BLaER1 (cell line): ENCODE results near the gene ECE1.
"Not testable (repeated sequence)": the region's sequence is repeated elsewhere in the genome, so short reads cannot be mapped to it uniquely, and the experiment has no call there.

ENCODE experiments used
- H3K27ac ChIP-seq: shearing (Covaris generic); formaldehyde crosslinking; 2 replicates; pipeline ENCODE4 v1.8.1; 2022
- H3K27me3 ChIP-seq: shearing (Covaris generic); formaldehyde crosslinking; 2 replicates; pipeline ENCODE4 v1.8.1; 2022
- H3K36me3 ChIP-seq: shearing (Covaris generic); formaldehyde crosslinking; 2 replicates; pipeline ENCODE4 v1.8.1; 2022
- H3K4me1 ChIP-seq: shearing (Covaris generic); formaldehyde crosslinking; 2 replicates; pipeline ENCODE4 v1.8.1; 2022
- H3K4me2 ChIP-seq: shearing (Covaris generic); formaldehyde crosslinking; 2 replicates; pipeline ENCODE4 v1.8.1; 2022
- H3K4me3 ChIP-seq: shearing (Covaris generic); formaldehyde crosslinking; 2 replicates; pipeline ENCODE4 v1.8.1; 2022
- H3K9ac ChIP-seq: shearing (Covaris generic); formaldehyde crosslinking; 2 replicates; pipeline ENCODE4 v1.8.1; 2022
- H3K9me3 ChIP-seq: shearing (Covaris generic); formaldehyde crosslinking; 2 replicates; pipeline ENCODE4 v1.8.1; 2022
- H4K20me1 ChIP-seq: shearing (Covaris generic); formaldehyde crosslinking; 2 replicates; pipeline ENCODE4 v1.8.1; 2022
- Cebpa-rat ChIP-seq: shearing (Covaris generic); IDR thresholded peaks from 2 replicates; pipeline ENCODE4 v1.8.1; 2022

Gene ECE1

DNA sequence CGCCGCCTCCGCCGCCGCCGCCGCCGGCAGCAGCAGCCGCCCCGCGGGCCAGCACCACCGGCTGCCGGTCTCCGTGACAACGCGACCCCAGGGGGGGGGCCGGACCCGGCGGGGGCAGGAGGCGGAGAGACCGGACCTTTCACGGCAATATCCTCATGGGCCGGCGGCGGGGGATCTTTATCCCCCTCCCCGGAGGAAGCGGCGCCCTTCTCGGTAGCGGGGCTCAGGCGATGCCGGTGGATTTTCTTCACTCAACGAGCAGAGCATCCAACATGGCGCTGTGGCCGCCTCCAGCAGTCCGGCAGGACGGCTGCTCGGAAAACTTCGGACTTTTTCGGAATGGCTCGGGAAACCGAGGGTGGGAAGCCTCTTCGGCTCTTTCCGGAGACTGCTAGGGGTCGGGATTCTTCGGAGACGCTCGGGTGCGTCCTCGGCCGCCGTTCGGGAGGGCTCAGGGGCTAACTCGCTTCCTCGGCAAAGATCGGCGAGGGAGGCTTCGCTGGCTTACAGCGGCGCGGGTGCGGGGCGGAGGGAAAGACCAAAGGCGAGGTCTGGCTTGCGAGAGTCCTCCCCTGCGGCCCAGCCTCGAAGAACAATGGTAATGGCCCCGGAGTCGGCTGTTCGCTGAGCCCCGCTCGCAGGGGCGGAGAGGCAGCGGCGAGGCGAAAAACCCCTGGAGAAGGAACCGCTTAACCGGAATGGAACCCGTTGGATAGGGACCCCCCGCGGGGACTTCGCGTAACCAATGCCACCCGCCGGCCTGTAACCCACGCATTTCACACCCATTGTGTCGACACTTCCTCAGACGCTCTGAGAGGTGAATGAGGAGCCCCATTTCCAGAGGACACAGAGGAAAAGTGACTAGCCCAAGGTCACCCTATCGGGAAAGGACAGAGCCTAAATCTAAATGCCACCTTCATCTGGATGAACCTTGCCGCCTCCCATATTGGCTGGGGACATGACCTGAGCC, 113.4 kb downstream of the ECE1 start, which contains the start of gene EIF4G3:
EIF4G3 (minus strand) TSS at position 312 of the 970 bp plus-strand sequence. CDS start 174,155 bp downstream, outside the sequence.
- peak within 1 kb of the TSS; percentile 93 for H3K27ac ChIP-seq

DNA sequence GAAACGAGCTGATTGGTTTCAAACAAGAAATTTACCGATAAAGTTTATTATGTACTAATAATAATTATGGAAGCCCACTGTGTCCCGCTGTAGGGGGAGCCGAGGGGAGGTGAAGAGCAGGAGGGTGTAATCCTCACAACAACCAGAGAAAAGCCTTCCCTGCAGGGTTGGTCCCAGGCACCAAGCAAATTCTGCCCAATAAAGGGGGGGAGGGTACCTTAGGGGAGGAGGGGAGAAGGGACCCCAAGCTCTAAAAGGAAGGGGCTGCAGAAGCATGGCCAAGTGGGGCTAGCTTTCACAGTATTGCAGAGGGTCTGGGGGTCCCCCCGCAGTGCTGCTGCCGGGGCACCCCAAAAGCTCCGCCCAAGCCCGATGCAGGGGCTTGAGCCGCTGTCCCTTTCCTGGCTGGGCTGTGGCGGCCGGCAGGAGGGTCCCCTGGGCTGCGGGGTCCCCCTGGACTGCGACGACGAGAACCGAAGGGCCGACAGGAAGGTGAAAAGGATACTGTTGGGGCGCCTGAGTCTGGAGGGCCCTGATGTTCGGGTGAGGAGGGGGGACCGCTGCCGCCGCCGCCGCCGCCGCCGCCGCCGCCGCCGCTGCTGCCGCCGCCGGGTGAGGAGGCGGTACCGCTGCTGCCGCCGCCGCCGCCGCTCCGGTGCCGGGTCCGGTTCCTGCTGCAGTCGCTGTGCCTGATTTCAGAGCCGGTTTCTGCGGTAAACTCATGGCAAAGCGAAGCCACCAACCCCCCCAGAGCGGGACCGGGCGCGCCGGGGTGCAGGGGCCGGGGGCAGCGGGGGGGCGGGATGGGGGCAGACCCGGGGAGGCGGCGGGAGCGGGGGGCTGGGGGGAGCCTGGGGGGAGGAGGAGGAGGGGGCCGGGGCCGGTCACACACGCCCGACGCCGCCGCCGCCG, 114.3 kb downstream of the ECE1 start:
- Histone ChIP-seq H3K27me3 (no peaks in the 10 kb centered on the region), H3K9ac (peak overlapping the region; percentile 94), H4K20me1 (peaks cover 51% of the 10 kb centered on the region), H3K4me2 (peak overlapping the region; percentile 93), H3K9me3 (no peaks in the 10 kb centered on the region), H3K4me1 (peaks cover 35% of the 10 kb centered on the region), H3K27ac (peak overlapping the region; percentile 93), H3K36me3 (peaks cover 17% of the 10 kb centered on the region), H3K4me3 (peak overlapping the region; percentile 94)
- no peak for TF ChIP-seq Cebpa-rat

More for the DNA sequence above, 113.4 kb downstream of the ECE1 start, which contains the start of gene EIF4G3:
- H3K4me2 ChIP-seq, result peak within 1 kb of the TSS; percentile 93
- H3K27me3 ChIP-seq, result no peaks in the 10 kb centered on the region
- TF ChIP-seq Cebpa-rat, result no peak
- peak within 1 kb of the TSS; percentile 94 for H3K4me3 ChIP-seq
- peaks cover 16% of the 10 kb centered on the region for H3K36me3 ChIP-seq
- peaks cover 35% of the 10 kb centered on the region for H3K4me1 ChIP-seq
- no peaks in the 10 kb centered on the region for H3K9me3 ChIP-seq
- H4K20me1 ChIP-seq, result peaks cover 42% of the 10 kb centered on the region
- H3K9ac ChIP-seq, result peak within 1 kb of the TSS; percentile 94

DNA sequence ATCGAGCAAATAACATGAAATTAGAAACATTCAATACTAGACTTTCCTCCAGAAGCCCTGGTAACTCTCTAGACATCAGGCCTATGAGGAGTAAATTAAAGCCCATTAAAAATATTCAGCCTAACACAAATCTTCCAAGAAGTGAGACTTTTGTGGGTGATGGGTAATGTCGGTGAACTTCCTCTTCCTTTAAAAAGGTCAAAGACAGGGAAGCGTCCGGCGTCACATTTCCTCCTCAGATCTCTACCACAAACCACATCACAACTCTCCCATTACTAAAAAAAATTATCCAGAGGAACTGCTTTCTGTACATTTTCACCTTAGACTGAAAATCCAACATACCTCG, 115.0 kb downstream of the ECE1 start:
- H3K9me3 ChIP-seq, result no peaks in the 10 kb centered on the region
- peaks cover 24% of the 10 kb centered on the region for H3K36me3 ChIP-seq
- peaks cover 58% of the 10 kb centered on the region for H4K20me1 ChIP-seq
- peak overlapping the region; percentile 93; the same call in 1 of the 2 replicates for H3K27ac ChIP-seq
- peak overlapping the region; percentile 94 for H3K4me3 ChIP-seq
- H3K9ac ChIP-seq, result peak overlapping the region; percentile 94
- H3K4me1 ChIP-seq, result peaks cover 35% of the 10 kb centered on the region
- H3K27me3 ChIP-seq, result no peaks in the 10 kb centered on the region
- H3K4me2 ChIP-seq, result peak overlapping the region; percentile 93
- no peak for TF ChIP-seq Cebpa-rat

DNA sequence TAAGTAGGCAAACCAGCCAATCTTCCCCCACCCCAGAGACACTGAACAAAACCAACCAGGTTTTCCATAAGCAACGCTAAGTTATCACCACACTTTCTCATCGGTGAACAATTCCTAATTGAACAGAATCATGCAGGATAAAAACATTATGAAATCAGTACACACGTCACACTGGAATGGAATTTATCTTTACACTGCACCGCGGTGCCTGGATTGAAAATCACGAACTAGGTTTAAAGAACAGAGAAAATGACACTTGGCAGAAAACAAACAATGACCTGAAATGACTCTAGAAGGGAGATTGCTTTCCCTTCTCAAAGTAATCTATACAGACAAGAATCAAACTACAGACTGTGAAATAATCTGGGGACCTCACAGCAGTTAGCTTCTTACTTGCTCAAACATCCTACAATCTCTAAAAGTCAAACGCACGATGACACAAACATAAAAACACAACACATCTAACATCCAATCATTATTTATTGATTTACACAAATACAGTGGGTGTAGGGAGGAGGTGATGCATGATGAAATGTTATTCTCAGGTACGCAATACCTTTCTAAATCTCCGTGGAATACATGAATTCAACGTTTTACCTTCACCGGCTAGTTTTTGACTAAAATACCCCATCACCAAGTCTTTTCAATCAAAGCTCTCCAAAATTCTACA, 115.5 kb downstream of the ECE1 start:
- peak overlapping the region; percentile 93 for H3K4me2 ChIP-seq
- H3K4me3 ChIP-seq, result peak overlapping the region; percentile 94
- TF ChIP-seq Cebpa-rat, result no peak
- peak overlapping the region; percentile 93; the same call in 1 of the 2 replicates for H3K27ac ChIP-seq
- H3K36me3 ChIP-seq, result peaks cover 29% of the 10 kb centered on the region
- peaks cover 35% of the 10 kb centered on the region for H3K4me1 ChIP-seq
- H4K20me1 ChIP-seq, result peaks cover 63% of the 10 kb centered on the region
- peak overlapping the region; percentile 94 for H3K9ac ChIP-seq
- no peaks in the 10 kb centered on the region for H3K9me3 ChIP-seq
- H3K27me3 ChIP-seq, result no peaks in the 10 kb centered on the region

DNA sequence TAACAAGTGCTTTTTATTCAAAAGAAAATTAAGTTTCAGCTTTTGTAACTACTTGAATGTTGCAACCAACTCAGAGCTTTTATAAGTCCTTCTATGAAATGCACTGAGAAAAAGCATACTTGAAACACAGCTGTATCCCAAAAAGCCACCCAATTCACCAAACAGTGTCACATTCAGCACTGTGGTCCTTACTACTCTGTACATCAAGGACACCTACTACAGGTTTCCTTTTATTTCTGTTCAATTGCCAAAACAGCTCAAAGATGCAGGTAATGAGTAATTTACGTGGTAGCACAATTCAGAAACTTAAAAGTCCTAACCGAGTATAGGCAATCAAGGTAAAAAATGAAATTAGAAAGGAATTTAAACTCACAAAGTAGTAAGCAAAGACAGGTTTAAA, 116.0 kb downstream of the ECE1 start:
- Histone ChIP-seq H3K4me1 (peaks cover 35% of the 10 kb centered on the region), H3K27ac (no peak overlapping the region; the same call in 1 of the 2 replicates), H3K9me3 (no peaks in the 10 kb centered on the region), H3K4me3 (peak overlapping the region; percentile 94; the same call in 1 of the 2 replicates), H3K27me3 (no peaks in the 10 kb centered on the region), H3K9ac (peak overlapping the region; percentile 94; the same call in 1 of the 2 replicates), H3K36me3 (peaks cover 34% of the 10 kb centered on the region), H4K20me1 (peaks cover 68% of the 10 kb centered on the region), H3K4me2 (peak overlapping the region; percentile 93)
- TF ChIP-seq Cebpa-rat, result no peak

DNA sequence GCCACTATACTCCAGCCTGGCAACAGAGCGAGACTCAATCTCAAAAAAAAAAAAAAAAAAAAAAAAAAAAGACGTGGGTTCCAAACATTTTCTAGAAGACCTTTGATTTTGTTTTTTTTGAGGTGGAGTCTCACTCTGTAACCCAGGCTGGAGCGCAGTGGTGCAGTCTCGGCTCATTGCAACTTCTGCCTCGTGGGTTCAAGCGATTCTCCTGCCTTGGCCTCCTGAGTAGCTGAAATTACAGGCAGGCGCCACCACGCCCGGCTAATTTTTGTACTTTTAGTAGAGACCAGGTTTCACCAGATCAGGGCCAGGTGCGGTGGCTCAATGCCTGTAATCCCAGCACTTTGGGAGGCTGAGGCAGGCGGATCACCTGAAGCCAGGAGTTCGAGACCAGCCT, 117.2 kb downstream of the ECE1 start:
- not testable (repeated sequence) for H3K4me3 ChIP-seq, H3K9me3 ChIP-seq, H3K4me2 ChIP-seq, H3K9ac ChIP-seq, H3K27ac ChIP-seq, H3K27me3 ChIP-seq
- Histone ChIP-seq H4K20me1 (peaks cover 80% of the 10 kb centered on the region), H3K4me1 (peaks cover 35% of the 10 kb centered on the region), H3K36me3 (peaks cover 46% of the 10 kb centered on the region)

DNA sequence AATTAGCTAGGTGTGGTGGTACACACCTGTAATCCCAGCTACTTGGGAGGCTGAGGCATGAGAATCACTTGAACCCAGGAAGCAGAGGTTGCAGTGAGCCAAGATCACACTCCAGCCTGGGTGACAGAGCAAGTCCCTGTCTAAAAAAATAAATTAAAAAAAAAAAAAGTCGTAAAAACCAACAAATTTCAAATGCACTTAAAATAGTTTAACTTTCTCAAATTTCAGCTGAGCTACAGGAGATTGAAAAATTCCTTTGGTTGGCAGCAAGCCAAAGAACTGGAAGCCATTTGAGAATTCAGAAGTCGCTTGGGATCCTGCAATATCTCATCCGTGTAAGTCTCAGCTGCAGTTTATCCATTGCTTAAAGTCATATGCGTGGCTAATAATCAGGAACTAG, 119.4 kb downstream of the ECE1 start:
- H3K9ac ChIP-seq, H3K27ac ChIP-seq, H3K9me3 ChIP-seq, H3K27me3 ChIP-seq, H3K4me2 ChIP-seq, H3K4me3 ChIP-seq: not testable (repeated sequence)
- Histone ChIP-seq H4K20me1 (peaks cover 98% of the 10 kb centered on the region), H3K4me1 (peaks cover 31% of the 10 kb centered on the region), H3K36me3 (peaks cover 68% of the 10 kb centered on the region)

DNA sequence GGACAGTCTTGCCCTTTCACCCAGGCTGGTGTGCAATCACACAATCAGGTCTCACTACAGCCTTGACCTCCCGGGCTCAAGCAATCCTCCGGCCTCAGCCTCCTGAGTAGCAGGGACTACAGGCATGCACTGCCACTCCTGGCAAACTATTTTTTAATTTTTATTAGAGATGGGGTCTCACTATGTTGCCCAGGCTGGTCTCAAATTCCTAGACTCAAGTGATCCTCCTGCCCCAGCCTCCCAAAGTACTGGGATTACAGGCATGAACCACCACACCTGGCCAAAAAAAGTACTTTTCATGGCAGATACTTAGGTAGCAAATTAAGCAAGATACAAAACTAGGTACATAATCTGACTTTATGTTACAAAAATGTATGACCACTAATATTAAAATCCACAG, 121.8 kb downstream of the ECE1 start:
- H3K9me3 ChIP-seq, result no peaks in the 10 kb centered on the region
- H4K20me1 ChIP-seq, result peaks cover 98% of the 10 kb centered on the region
- H3K27me3 ChIP-seq, result no peaks in the 10 kb centered on the region
- H3K9ac ChIP-seq, result no peak overlapping the region
- peaks cover 84% of the 10 kb centered on the region for H3K36me3 ChIP-seq
- H3K4me1 ChIP-seq, result peaks cover 12% of the 10 kb centered on the region
- no peak overlapping the region for H3K4me3 ChIP-seq
- TF ChIP-seq Cebpa-rat, result no peak
- no peak overlapping the region for H3K27ac ChIP-seq
- H3K4me2 ChIP-seq, result no peak overlapping the region
